Measurements from ENCODE around the gene AKAP13.

GRCh38 chr15:85737061-85737460 is 356.7 kb downstream of the AKAP13 start:
- no peak for TF ChIP-seq GATA3 (IDR thresholded peaks at IDR 0.05; ENCODE audit: low read depth, low read length)
- no peak for TF ChIP-seq GATA2 (IDR thresholded peaks at IDR 0.05; ENCODE audit: low read depth, low read length)
